Measurements from ENCODE around the gene VSX2.

DNA sequence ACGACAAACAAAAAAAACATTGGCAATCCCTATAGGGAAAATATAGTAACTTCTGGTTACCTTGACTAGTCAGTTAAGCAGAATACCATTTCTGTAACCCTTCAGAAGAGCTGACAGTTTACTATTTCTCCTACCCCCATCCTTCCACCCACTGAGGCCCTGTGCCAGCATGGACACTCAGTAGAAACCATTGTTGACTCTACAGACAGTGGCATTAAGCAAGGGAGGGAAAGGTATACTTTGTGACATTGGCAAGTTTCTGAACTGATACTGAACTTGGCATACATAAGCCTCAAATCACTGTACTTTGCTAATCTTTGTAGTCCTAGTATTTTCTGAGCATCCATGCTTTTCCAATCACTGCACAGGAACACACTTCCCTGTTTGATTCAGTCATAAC lies 33.4 kb upstream of the VSX2 start:
- TF ChIP-seq, protein P1, sequence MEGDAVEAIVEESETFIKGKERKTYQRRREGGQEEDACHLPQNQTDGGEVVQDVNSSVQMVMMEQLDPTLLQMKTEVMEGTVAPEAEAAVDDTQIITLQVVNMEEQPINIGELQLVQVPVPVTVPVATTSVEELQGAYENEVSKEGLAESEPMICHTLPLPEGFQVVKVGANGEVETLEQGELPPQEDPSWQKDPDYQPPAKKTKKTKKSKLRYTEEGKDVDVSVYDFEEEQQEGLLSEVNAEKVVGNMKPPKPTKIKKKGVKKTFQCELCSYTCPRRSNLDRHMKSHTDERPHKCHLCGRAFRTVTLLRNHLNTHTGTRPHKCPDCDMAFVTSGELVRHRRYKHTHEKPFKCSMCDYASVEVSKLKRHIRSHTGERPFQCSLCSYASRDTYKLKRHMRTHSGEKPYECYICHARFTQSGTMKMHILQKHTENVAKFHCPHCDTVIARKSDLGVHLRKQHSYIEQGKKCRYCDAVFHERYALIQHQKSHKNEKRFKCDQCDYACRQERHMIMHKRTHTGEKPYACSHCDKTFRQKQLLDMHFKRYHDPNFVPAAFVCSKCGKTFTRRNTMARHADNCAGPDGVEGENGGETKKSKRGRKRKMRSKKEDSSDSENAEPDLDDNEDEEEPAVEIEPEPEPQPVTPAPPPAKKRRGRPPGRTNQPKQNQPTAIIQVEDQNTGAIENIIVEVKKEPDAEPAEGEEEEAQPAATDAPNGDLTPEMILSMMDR (IDR thresholded peaks at IDR 0.05): no peak
- TF ChIP-seq POLR2A (IDR thresholded peaks at IDR 0.05): no peak
